ENCODE data around the gene DAB1.
"Not testable (repeated sequence)": the region's sequence is repeated elsewhere in the genome, so short reads cannot be mapped to it uniquely, and the experiment has no call there.

DNA sequence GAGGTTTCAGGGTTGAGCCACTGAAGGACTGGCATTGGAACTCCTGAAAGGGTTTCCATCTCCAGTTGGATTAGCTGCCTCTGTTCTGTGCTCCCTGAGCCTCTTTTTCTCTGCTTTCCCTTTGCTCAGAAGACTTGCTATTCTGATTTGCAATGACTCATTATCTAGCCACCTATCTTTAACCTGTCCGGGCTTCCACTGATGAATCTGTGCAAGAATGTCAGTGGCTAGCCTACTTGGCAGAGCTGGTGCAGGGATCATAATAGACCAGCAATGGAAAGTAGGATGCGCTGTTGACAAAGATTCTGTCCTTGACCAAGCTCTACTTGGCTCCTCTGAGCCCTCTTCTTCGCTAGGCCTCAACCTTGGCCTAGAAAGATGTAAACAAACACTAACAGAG is 336.2 kb downstream of the DAB1 start:
- TF ChIP-seq, protein P1, sequence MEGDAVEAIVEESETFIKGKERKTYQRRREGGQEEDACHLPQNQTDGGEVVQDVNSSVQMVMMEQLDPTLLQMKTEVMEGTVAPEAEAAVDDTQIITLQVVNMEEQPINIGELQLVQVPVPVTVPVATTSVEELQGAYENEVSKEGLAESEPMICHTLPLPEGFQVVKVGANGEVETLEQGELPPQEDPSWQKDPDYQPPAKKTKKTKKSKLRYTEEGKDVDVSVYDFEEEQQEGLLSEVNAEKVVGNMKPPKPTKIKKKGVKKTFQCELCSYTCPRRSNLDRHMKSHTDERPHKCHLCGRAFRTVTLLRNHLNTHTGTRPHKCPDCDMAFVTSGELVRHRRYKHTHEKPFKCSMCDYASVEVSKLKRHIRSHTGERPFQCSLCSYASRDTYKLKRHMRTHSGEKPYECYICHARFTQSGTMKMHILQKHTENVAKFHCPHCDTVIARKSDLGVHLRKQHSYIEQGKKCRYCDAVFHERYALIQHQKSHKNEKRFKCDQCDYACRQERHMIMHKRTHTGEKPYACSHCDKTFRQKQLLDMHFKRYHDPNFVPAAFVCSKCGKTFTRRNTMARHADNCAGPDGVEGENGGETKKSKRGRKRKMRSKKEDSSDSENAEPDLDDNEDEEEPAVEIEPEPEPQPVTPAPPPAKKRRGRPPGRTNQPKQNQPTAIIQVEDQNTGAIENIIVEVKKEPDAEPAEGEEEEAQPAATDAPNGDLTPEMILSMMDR (IDR thresholded peaks at IDR 0.05), result not testable (repeated sequence)
- TF ChIP-seq EP300, POLR2AphosphoS5, POLR2A (IDR thresholded peaks at IDR 0.05): not testable (repeated sequence)

All from upper lobe of left lung (tissue), 4 donors.